ENCODE data around the gene KANSL1. TPM values are rescaled to one million over a fixed set of nuclear protein-coding genes. Genes with fewer than 3 reads are reported as not detected.

The KANSL1 gene
- total RNA-seq, 2 donors from 2014 or later, result 137 to 144 TPM

DNA sequence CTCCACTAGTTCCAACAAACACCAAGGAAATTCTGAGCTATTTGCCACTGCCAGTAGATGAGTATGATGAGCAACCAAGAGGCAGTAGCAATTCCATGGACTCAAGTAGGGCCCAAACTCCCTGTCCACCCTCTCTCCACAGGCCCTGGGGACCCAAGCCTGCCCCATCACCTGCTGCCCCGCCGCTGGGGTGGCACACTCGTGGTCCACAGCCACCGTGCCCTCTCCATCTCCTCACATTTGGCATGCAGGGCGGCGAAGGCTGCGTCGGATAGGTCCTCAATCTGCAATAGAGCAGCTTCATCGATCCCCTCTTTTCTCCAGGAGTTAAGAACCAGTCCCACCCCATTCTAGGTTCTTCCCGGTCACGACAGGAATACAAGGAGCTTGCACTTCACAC is 160.3 kb downstream of the KANSL1 start:
- Histone ChIP-seq H3K9ac (ENCODE audit: extremely low read depth, low read length, poor library complexity, severe bottlenecking) (no peak overlapping the region), H3K27ac (ENCODE audit: low read depth, low read length) (no peak overlapping the region), H3K4me1 (ENCODE audit: control insufficient read depth, insufficient read depth, low read length) (no peaks in the 10 kb centered on the region), H3K36me3 (ENCODE audit: control insufficient read depth, insufficient read depth, low read length) (peaks cover 95% of the 10 kb centered on the region), H3K27me3 (ENCODE audit: control insufficient read depth, insufficient read depth, low read length, poor library complexity, severe bottlenecking) (no peaks in the 10 kb centered on the region), H3K4me3 (ENCODE audit: low read length) (no peak overlapping the region), H3K9me3 (ENCODE audit: control insufficient read depth, low read length) (no peaks in the 10 kb centered on the region)
- DNase-seq, result no peak
- 96 to 100% methylated on average over 5 to 11 of the region's 11 CpGs for WGBS, 2 experiments (ENCODE audit: insufficient coverage in 1 of 2, insufficient read length in 1 of 2)
- Mint-ChIP-seq H3K9me3 (no peaks in the 10 kb centered on the region), H3K27ac (no peak overlapping the region), H3K27me3 (ENCODE audit: insufficient read depth) (no peaks in the 10 kb centered on the region), H3K36me3 (ENCODE audit: low read depth) (peaks cover 83% of the 10 kb centered on the region), H3K4me3 (no peak overlapping the region), H3K4me1 (peaks cover 18% of the 10 kb centered on the region)
- TF ChIP-seq, protein P1, sequence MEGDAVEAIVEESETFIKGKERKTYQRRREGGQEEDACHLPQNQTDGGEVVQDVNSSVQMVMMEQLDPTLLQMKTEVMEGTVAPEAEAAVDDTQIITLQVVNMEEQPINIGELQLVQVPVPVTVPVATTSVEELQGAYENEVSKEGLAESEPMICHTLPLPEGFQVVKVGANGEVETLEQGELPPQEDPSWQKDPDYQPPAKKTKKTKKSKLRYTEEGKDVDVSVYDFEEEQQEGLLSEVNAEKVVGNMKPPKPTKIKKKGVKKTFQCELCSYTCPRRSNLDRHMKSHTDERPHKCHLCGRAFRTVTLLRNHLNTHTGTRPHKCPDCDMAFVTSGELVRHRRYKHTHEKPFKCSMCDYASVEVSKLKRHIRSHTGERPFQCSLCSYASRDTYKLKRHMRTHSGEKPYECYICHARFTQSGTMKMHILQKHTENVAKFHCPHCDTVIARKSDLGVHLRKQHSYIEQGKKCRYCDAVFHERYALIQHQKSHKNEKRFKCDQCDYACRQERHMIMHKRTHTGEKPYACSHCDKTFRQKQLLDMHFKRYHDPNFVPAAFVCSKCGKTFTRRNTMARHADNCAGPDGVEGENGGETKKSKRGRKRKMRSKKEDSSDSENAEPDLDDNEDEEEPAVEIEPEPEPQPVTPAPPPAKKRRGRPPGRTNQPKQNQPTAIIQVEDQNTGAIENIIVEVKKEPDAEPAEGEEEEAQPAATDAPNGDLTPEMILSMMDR (conservative IDR thresholded peaks at IDR 0.05), result no peak

DNA sequence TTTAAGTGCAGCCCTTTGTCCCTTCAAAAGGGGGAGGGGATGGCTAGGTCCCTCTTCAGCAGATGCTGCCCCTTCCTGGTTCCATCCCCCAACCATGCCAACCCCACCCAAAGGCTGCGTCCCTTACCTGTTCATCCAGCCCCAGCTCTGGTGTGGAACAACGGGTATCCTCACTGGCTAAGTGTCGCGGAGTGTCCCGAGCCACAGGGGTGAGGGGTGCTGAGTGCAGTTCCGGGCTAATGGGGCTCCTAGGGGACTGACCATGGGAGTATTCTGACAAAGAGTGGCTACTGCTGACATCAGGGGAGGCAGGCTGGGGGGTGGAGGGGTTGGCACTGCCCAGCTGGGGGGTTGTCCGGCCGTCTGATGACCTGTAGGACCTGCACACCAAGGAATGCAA is 161.3 kb downstream of the KANSL1 start:
- Mint-ChIP-seq H3K36me3 (ENCODE audit: low read depth) (peaks cover 76% of the 10 kb centered on the region), H3K4me1 (peaks cover 28% of the 10 kb centered on the region), H3K27ac (no peak overlapping the region), H3K27me3 (ENCODE audit: insufficient read depth) (no peaks in the 10 kb centered on the region), H3K4me3 (no peak overlapping the region), H3K9me3 (no peaks in the 10 kb centered on the region)
- Histone ChIP-seq H3K9me3 (ENCODE audit: control insufficient read depth, low read length) (no peaks in the 10 kb centered on the region), H3K27me3 (ENCODE audit: control insufficient read depth, insufficient read depth, low read length, poor library complexity, severe bottlenecking) (no peaks in the 10 kb centered on the region), H3K36me3 (ENCODE audit: control insufficient read depth, insufficient read depth, low read length) (peaks cover 95% of the 10 kb centered on the region), H3K9ac (ENCODE audit: extremely low read depth, low read length, poor library complexity, severe bottlenecking) (no peak overlapping the region), H3K4me3 (ENCODE audit: low read length) (no peak overlapping the region), H3K27ac (ENCODE audit: low read depth, low read length) (no peak overlapping the region), H3K4me1 (ENCODE audit: control insufficient read depth, insufficient read depth, low read length) (peaks cover 6% of the 10 kb centered on the region)
- TF ChIP-seq, protein P1 (conservative IDR thresholded peaks at IDR 0.05), result no peak
- 92% methylated on average over 8 of the region's 8 CpGs; no CpG with 5 or more reads in 1 of the 2 experiments for WGBS, 2 experiments (ENCODE audit: insufficient coverage in 1 of 2, insufficient read length in 1 of 2)
- DNase-seq, result no peak

DNA sequence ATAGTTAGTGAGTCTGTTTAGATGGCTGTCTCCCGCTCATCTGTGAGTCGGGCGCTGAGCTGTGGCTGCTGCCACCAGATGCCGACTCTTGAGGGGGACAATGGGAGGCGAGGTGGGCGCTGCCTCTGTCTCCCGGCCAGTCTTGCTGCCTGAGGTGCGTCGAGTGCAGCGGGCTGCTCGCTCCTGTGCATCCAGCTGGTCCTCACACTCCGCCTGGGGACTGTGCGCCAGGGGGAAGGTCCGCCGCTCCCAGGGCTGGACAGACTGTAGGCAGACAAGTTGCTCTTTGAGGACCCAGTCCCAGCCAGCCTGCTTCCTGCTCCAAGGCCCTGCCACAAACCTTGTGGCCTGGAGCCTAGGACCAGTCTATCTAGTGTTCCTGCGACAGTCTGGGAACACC is 161.8 kb downstream of the KANSL1 start:
- 94% methylated on average over 12 to 16 of the region's 16 CpGs for WGBS, 2 experiments (ENCODE audit: insufficient coverage in 1 of 2, insufficient read length in 1 of 2)
- Histone ChIP-seq H3K27me3 (ENCODE audit: control insufficient read depth, insufficient read depth, low read length, poor library complexity, severe bottlenecking) (no peaks in the 10 kb centered on the region), H3K9ac (ENCODE audit: extremely low read depth, low read length, poor library complexity, severe bottlenecking) (no peak overlapping the region), H3K27ac (ENCODE audit: low read depth, low read length) (no peak overlapping the region), H3K4me3 (ENCODE audit: low read length) (no peak overlapping the region), H3K36me3 (ENCODE audit: control insufficient read depth, insufficient read depth, low read length) (peaks cover 95% of the 10 kb centered on the region), H3K4me1 (ENCODE audit: control insufficient read depth, insufficient read depth, low read length) (peaks cover 7% of the 10 kb centered on the region), H3K9me3 (ENCODE audit: control insufficient read depth, low read length) (no peaks in the 10 kb centered on the region)
- no peak overlapping the region for H3K27ac Mint-ChIP-seq
- no peaks in the 10 kb centered on the region for H3K9me3 Mint-ChIP-seq
- DNase-seq, result no peak
- H3K27me3 Mint-ChIP-seq (ENCODE audit: insufficient read depth), result no peaks in the 10 kb centered on the region
- peaks cover 71% of the 10 kb centered on the region for H3K36me3 Mint-ChIP-seq (ENCODE audit: low read depth)
- no peak overlapping the region for H3K4me3 Mint-ChIP-seq
- H3K4me1 Mint-ChIP-seq, result peaks cover 32% of the 10 kb centered on the region
- TF ChIP-seq, protein P1 (conservative IDR thresholded peaks at IDR 0.05), result no peak
